ENCODE measurements around the gene NLE1. TPM values are rescaled to one million over a fixed set of nuclear protein-coding genes. Genes with fewer than 3 reads are reported as not detected.
"Not testable (repeated sequence)": the region's sequence is repeated elsewhere in the genome, so short reads cannot be mapped to it uniquely, and the experiment has no call there.

NLE1 gene
- total RNA-seq, 1 experiment from 2014 or later: 35.5 TPM

- no TSS peak for BruUV-seq (replicated peaks)
- no peak overlapping the region for H3K4me3 ChIP-seq (ENCODE audit: low read depth in 2 of 2, low read length in 2 of 2)
- no peaks in the 10 kb centered on the region for H3K4me1 ChIP-seq (ENCODE audit: control insufficient read depth, insufficient read depth, low read length)
- ATAC-seq: no peak
- POLR2A ChIA-PET: no interaction called here
- intact Hi-C loops (cut with micrococcal nuclease; ENCODE audit: unreplicated experiment): no loop called here
- no peak overlapping the region for H3K27ac ChIP-seq (ENCODE audit: low read length)
- no peaks in the 10 kb centered on the region for H3K36me3 ChIP-seq (ENCODE audit: control insufficient read depth, insufficient read depth, low read length)
- CTCF ChIA-PET: no interaction called here
- H3K9me3 ChIP-seq (ENCODE audit: control insufficient read depth, insufficient read depth, low read depth, low read length): no peaks in the 10 kb centered on the region
- in situ Hi-C loops (cut with HindIII; ENCODE audit: low pct_unique_long_range_greater_than_20kb, low sequenced_read_pairs): loop anchor here (25.0 kb wide), 1 partner anchor 354 kb away; the partner anchor contains the start of gene SLFN12L
- peaks cover 12% of the 10 kb centered on the region; the same call in 1 of the 2 replicates for H3K27me3 ChIP-seq (ENCODE audit: control insufficient read depth, insufficient read depth, low read length)
- TF ChIP-seq POLR2AphosphoS5 (IDR thresholded peaks at IDR 0.05; ENCODE audit: low read depth, low read length): no peak
- TF ChIP-seq, protein P1, sequence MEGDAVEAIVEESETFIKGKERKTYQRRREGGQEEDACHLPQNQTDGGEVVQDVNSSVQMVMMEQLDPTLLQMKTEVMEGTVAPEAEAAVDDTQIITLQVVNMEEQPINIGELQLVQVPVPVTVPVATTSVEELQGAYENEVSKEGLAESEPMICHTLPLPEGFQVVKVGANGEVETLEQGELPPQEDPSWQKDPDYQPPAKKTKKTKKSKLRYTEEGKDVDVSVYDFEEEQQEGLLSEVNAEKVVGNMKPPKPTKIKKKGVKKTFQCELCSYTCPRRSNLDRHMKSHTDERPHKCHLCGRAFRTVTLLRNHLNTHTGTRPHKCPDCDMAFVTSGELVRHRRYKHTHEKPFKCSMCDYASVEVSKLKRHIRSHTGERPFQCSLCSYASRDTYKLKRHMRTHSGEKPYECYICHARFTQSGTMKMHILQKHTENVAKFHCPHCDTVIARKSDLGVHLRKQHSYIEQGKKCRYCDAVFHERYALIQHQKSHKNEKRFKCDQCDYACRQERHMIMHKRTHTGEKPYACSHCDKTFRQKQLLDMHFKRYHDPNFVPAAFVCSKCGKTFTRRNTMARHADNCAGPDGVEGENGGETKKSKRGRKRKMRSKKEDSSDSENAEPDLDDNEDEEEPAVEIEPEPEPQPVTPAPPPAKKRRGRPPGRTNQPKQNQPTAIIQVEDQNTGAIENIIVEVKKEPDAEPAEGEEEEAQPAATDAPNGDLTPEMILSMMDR (IDR thresholded peaks at IDR 0.05): no peak
- TF ChIP-seq SIN3A (IDR thresholded peaks at IDR 0.05; ENCODE audit: borderline replicate concordance, insufficient read depth, low read depth, low read length): no peak
- TF ChIP-seq TCF7L2 (IDR thresholded peaks at IDR 0.05; ENCODE audit: low read depth, low read length): no peak
- TF ChIP-seq, protein P2, sequence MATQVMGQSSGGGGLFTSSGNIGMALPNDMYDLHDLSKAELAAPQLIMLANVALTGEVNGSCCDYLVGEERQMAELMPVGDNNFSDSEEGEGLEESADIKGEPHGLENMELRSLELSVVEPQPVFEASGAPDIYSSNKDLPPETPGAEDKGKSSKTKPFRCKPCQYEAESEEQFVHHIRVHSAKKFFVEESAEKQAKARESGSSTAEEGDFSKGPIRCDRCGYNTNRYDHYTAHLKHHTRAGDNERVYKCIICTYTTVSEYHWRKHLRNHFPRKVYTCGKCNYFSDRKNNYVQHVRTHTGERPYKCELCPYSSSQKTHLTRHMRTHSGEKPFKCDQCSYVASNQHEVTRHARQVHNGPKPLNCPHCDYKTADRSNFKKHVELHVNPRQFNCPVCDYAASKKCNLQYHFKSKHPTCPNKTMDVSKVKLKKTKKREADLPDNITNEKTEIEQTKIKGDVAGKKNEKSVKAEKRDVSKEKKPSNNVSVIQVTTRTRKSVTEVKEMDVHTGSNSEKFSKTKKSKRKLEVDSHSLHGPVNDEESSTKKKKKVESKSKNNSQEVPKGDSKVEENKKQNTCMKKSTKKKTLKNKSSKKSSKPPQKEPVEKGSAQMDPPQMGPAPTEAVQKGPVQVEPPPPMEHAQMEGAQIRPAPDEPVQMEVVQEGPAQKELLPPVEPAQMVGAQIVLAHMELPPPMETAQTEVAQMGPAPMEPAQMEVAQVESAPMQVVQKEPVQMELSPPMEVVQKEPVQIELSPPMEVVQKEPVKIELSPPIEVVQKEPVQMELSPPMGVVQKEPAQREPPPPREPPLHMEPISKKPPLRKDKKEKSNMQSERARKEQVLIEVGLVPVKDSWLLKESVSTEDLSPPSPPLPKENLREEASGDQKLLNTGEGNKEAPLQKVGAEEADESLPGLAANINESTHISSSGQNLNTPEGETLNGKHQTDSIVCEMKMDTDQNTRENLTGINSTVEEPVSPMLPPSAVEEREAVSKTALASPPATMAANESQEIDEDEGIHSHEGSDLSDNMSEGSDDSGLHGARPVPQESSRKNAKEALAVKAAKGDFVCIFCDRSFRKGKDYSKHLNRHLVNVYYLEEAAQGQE (IDR thresholded peaks at IDR 0.05; ENCODE audit: insufficient read depth in 1 of 2, low read depth in 2 of 2, low read length in 1 of 2): no peak
- DNase-seq (ENCODE audit: low read depth, low spot score): no peak
These were observed 41.2 kb upstream of the NLE1 start for GRCh38 chr17:35183332-35183731.

GRCh38 chr17:35179379-35179778 lies 37.3 kb upstream of the NLE1 start:
- in situ Hi-C loops (cut with HindIII; ENCODE audit: low pct_unique_long_range_greater_than_20kb, low sequenced_read_pairs) (loop anchor here (25.0 kb wide), 1 partner anchor 358 kb away; the partner anchor contains the start of gene SLFN12L), intact Hi-C loops (cut with micrococcal nuclease; ENCODE audit: unreplicated experiment) (loop anchor here (10.0 kb wide), 1 partner anchor 115 kb away; no protein-coding TSS in a partner anchor)
- H3K27me3 ChIP-seq (ENCODE audit: control insufficient read depth, insufficient read depth, low read length): peaks cover 12% of the 10 kb centered on the region; the same call in 1 of the 2 replicates
- H3K4me3 ChIP-seq (ENCODE audit: low read depth in 2 of 2, low read length in 2 of 2); BruUV-seq (replicated peaks); H3K4me1 ChIP-seq (ENCODE audit: control insufficient read depth, insufficient read depth, low read length); POLR2A ChIA-PET; H3K9me3 ChIP-seq (ENCODE audit: control insufficient read depth, insufficient read depth, low read depth, low read length); H3K27ac ChIP-seq (ENCODE audit: low read length); DNase-seq (ENCODE audit: low read depth, low spot score); H3K36me3 ChIP-seq (ENCODE audit: control insufficient read depth, insufficient read depth, low read length); ATAC-seq: not testable (repeated sequence)
- CTCF ChIA-PET: interaction anchor here (0.6 kb wide), 1 partner anchor 49 kb away, joined by 8 read pairs; no protein-coding TSS in a partner anchor

DNA sequence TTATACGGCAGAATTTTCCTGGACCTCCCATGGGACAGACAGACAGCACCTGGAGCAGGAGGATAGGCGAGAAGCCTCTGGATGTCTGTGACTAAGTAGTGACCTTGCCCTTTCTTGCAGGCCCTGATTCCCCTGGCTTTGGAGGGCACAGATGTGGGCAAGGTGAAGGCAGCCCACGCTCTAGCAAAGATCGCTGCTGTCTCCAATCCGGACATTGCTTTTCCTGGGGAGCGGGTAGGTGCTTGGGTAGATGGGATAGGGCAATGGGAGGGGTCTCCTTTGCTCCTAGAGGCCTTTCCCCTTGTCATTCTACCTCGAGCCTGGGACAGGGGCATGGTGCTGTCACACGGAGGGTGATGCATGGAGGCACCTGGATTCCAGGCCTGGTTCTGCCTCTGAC lies 34.8 kb upstream of the NLE1 start:
- BruUV-seq (replicated peaks): no TSS peak
- intact Hi-C loops (cut with micrococcal nuclease; ENCODE audit: unreplicated experiment) (loop anchor here (10.0 kb wide), 1 partner anchor 118 kb away; no protein-coding TSS in a partner anchor), in situ Hi-C loops (cut with HindIII; ENCODE audit: low pct_unique_long_range_greater_than_20kb, low sequenced_read_pairs) (loop anchor here (25.0 kb wide), 1 partner anchor 360 kb away; the partner anchor contains the start of gene SLFN12L)
- Histone ChIP-seq H3K4me3 (ENCODE audit: low read depth in 2 of 2, low read length in 2 of 2) (no peak overlapping the region), H3K36me3 (ENCODE audit: control insufficient read depth, insufficient read depth, low read length) (no peaks in the 10 kb centered on the region), H3K4me1 (ENCODE audit: control insufficient read depth, insufficient read depth, low read length) (no peaks in the 10 kb centered on the region), H3K9me3 (ENCODE audit: control insufficient read depth, insufficient read depth, low read depth, low read length) (no peaks in the 10 kb centered on the region), H3K27ac (ENCODE audit: low read length) (no peak overlapping the region), H3K27me3 (ENCODE audit: control insufficient read depth, insufficient read depth, low read length) (no peaks in the 10 kb centered on the region; the same call in 1 of the 2 replicates)
- DNase-seq (ENCODE audit: low read depth, low spot score) (no peak), ATAC-seq (no peak)
- TF ChIP-seq, protein P1 (IDR thresholded peaks at IDR 0.05): no peak
- no peak for TF ChIP-seq SIN3A (IDR thresholded peaks at IDR 0.05; ENCODE audit: borderline replicate concordance, insufficient read depth, low read depth, low read length)
- TF ChIP-seq TCF7L2 (IDR thresholded peaks at IDR 0.05; ENCODE audit: low read depth, low read length): no peak
- TF ChIP-seq, protein P2 (IDR thresholded peaks at IDR 0.05; ENCODE audit: insufficient read depth in 1 of 2, low read depth in 2 of 2, low read length in 1 of 2): no peak
- no peak for TF ChIP-seq POLR2AphosphoS5 (IDR thresholded peaks at IDR 0.05; ENCODE audit: low read depth, low read length)
- ChIA-PET CTCF (no interaction called here), POLR2A (no interaction called here)
